ENCODE measurements around the gene MMEL1.

MMEL1 gene

GRCh38 chr1:2540816-2541492, 91.9 kb downstream of the MMEL1 start:
- TF ChIP-seq CTCF (IDR thresholded peaks at IDR 0.05) = no peak
- peaks cover 95% of the 10 kb centered on the region for H3K27me3 ChIP-seq
- H3K4me3 ChIP-seq (ENCODE audit: low read depth in 1 of 2, low read length in 1 of 2) = no peak overlapping the region
- no peaks in the 10 kb centered on the region for H3K36me3 ChIP-seq
- peaks cover 3 to 5% of the 10 kb centered on the region in 2 experiments for H3K4me1 ChIP-seq (ENCODE audit: control insufficient read depth in 1 of 2, insufficient read depth in 1 of 2, low read depth in 1 of 2, low read length in 1 of 2)
- H3K27ac ChIP-seq = no peak overlapping the region
- H3K9me3 ChIP-seq = no peaks in the 10 kb centered on the region

Data from neutrophil (primary cell).